Dendritic cell treated with granulocyte-macrophage colony-stimulating factor and Interleukin-4, amounts not matched to agents 40 ng/mL and 50 ng/mL, for 4 days (primary cell): ENCODE data around the gene GABPB1.
"Not testable (repeated sequence)": the region's sequence is repeated elsewhere in the genome, so short reads cannot be mapped to it uniquely, and the experiment has no call there.

Experiments
- H3K27ac Mint-ChIP-seq: one replicate; pipeline ENCODE4 v1.8.0; 2022; ENCODE audit warnings: mild to moderate bottlenecking, mixed read lengths
- H3K27me3 Mint-ChIP-seq: one replicate; pipeline ENCODE4 v1.8.0; 2022; ENCODE audit warnings: mild to moderate bottlenecking, mixed read lengths
- H3K36me3 Mint-ChIP-seq: one replicate; pipeline ENCODE4 v1.8.0; 2022; ENCODE audit warnings: low read depth, mixed read lengths
- H3K4me1 Mint-ChIP-seq: one replicate; pipeline ENCODE4 v1.8.0; 2022; ENCODE audit warnings: low read depth, mixed read lengths
- H3K4me3 Mint-ChIP-seq: one replicate; pipeline ENCODE4 v1.8.0; 2022; ENCODE audit warnings: mild to moderate bottlenecking, moderate library complexity, mixed read lengths
- H3K9me3 Mint-ChIP-seq: one replicate; pipeline ENCODE4 v1.8.0; 2022; ENCODE audit warnings: mixed read lengths
- intact Hi-C: fragments of 100-400 bp; cut with micrococcal nuclease; formaldehyde crosslinking; loops from one replicate; pipeline ENCODE4 v1.15.0; 2022

Gene GABPB1

DNA sequence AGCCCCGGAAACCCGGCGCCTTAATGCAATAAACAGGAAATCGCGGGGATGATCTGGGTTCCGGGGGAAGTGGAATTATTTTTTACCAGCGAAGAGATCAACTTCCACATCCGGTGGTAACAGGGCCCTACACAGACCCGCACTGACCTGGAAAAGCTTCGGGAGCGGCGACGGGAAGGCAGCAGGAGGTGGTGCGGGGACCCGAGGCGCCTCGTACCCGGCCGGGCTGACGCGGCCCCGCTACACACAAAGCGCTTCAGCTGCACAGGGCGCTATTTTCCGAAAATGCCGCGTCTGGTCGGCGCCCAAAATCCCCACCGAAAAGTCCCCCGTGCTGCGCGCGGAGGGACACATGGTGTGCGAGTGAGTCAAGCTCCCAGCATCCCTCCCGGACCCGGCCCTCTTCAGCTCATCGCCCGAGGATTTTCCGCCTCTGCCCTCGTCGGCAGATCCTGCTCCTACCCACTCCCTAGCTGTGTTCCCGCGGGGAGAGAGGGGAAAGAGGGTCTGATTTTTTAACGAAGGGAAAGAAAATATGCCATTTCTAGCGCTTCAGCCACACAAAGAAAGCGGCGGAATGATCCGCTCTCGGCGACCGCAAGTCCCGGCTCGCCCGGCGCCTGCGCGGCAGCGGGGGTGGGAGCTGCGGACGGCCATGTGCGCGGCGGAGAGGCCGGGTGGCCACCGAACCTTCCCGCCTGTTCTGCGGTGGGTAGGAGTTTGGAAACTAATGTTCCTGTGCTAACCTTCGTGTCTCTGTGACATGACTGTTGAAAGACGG is at the start of gene GABPB1:
Gene GABPB1, minus strand, starts transcription at position 361 of the 781 bp plus-strand sequence. CDS start 45,400 bp downstream, outside the sequence.
- Mint-ChIP-seq H3K27me3 (no peaks in the 10 kb centered on the region), H3K36me3 (peaks cover 56% of the 10 kb centered on the region), H3K4me3 (peak within 1 kb of the TSS; percentile 90), H3K4me1 (peaks cover 52% of the 10 kb centered on the region), H3K27ac (peak within 1 kb of the TSS; percentile 99), H3K9me3 (no peaks in the 10 kb centered on the region)
- intact Hi-C loops = loop anchor here (1.0 to 10.0 kb wide), 3 partner anchors 37 to 530 kb away; partner anchors contain the start of gene USP8

GRCh38 chr15:50391561-50391960 is 36.6 kb upstream of the GABPB1 start:
- peak overlapping the region; percentile 76 for H3K27ac Mint-ChIP-seq
- not testable (repeated sequence) for H3K27me3 Mint-ChIP-seq, H3K4me3 Mint-ChIP-seq, H3K9me3 Mint-ChIP-seq, H3K36me3 Mint-ChIP-seq
- intact Hi-C loops = loop anchor here (5.0 kb wide), 1 partner anchor 34 kb away; the partner anchor contains the start of gene GABPB1
- peaks cover 15% of the 10 kb centered on the region for H3K4me1 Mint-ChIP-seq

DNA sequence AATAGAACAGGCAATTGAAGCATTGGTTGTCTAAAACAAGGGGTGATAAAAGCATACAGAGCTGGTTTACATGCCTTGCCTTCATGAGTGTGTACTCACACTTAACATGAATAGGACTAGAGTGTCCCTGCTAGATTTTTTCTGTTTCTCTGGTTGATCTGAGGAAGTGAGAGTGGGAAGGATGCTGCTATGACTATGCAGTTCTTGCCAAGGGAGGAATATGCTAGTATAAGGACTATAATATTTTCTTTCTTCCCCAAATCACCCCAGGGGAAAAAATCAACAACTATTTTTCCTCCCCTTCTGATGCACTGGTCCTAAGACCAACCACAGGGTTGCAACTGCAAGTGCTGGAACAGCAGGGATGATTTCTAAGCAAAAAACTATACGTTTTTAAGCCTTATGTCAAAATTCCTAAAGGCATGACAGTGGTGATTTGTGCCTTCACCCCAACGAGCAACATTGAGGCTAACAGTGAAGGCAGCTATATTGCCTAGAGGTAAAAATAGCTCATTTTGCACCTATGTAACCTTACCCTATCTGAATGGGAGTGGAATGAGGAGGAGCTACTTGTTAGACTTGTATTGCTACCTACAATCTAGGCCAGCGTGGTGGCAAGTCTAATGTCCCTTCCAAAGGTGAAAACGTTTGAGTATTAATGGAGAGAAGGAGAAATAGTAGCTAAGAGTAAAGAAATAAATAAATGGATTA is 35.7 kb upstream of the GABPB1 start:
- Mint-ChIP-seq H3K27ac (peak overlapping the region; percentile 78), H3K9me3 (no peaks in the 10 kb centered on the region), H3K27me3 (no peaks in the 10 kb centered on the region), H3K4me3 (no peak overlapping the region), H3K36me3 (no peaks in the 10 kb centered on the region), H3K4me1 (peaks cover 23% of the 10 kb centered on the region)
- intact Hi-C loops = loop anchor here (5.0 kb wide), 1 partner anchor 33 kb away; the partner anchor contains the start of gene GABPB1

DNA sequence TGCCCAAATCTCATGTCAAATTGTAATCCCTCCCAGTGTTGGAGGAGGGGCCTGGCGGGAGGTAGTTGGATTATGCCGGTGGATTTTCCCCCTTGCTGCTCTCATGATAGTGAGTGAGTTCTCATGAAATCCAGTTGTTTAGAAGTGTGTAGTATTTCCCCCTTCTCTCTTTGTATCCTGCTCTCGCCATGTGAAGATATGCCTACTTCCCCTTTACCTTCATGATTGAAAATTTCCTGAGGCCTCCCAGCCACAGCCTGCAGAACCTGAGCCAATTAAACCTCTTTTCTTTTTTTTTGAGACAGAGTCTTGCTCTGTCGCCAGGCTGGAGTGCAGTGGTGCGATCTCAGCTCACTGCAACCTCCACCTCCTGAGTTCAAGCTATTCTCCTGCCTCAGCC is 27.4 kb upstream of the GABPB1 start:
- H3K36me3 Mint-ChIP-seq, H3K9me3 Mint-ChIP-seq, H3K27me3 Mint-ChIP-seq, intact Hi-C loops, H3K4me3 Mint-ChIP-seq: not testable (repeated sequence)
- Mint-ChIP-seq H3K27ac (peak overlapping the region; percentile 18), H3K4me1 (peaks cover 35% of the 10 kb centered on the region)

DNA sequence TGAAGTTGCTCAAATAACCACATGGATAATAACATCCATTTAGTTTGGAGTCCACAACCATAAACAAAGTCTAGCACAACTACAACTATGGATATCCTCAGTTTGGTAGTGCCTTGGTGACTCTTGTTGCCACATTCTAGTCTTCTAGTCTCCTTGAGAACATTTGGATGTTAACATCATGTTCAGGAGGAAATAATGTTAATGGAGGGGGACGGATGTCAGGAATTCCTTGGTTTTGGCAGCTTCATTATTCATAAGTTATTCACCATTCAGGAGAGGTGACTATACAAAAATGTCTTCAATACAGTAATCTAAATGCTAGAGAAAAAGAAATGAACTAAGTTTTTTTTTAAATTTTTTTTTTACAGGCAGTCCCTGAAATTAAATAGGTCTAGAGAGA is 26.4 kb upstream of the GABPB1 start:
- H3K9me3 Mint-ChIP-seq = no peaks in the 10 kb centered on the region
- intact Hi-C loops = no loop called here
- H3K36me3 Mint-ChIP-seq = no peaks in the 10 kb centered on the region
- no peak overlapping the region for H3K4me3 Mint-ChIP-seq
- H3K27me3 Mint-ChIP-seq = no peaks in the 10 kb centered on the region
- H3K27ac Mint-ChIP-seq = no peak overlapping the region
- peaks cover 35% of the 10 kb centered on the region for H3K4me1 Mint-ChIP-seq

GRCh38 chr15:50380089-50380488 is 25.1 kb upstream of the GABPB1 start:
- H3K4me1 Mint-ChIP-seq = peaks cover 27% of the 10 kb centered on the region

DNA sequence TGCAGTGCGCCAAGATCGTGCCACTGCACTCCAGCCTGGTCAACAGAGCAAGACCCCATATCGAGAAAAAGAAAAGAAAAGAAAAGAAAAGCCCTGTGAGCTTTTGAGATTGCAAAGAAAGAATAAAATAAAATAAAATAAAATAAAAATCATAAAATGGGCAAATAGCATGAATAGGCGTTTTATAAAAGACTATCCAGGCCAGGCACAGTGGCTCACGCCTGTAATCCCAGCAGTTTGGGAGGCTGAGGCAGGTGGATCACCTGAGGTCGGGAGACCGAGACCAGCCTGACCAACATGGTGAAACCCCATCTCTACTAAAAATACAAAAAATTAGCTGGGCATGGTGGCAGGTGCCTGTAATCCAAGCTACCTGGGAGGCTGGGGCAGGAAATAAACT is 24.4 kb upstream of the GABPB1 start:
- H3K9me3 Mint-ChIP-seq, H3K27me3 Mint-ChIP-seq, H3K36me3 Mint-ChIP-seq, H3K27ac Mint-ChIP-seq, H3K4me3 Mint-ChIP-seq, intact Hi-C loops: not testable (repeated sequence)
- H3K4me1 Mint-ChIP-seq = peaks cover 27% of the 10 kb centered on the region

More at GRCh38 chr15:50380089-50380488, 25.1 kb upstream of the GABPB1 start:
- Mint-ChIP-seq H3K9me3 (no peaks in the 10 kb centered on the region), H3K36me3 (no peaks in the 10 kb centered on the region), H3K27ac (no peak overlapping the region), H3K4me3 (no peak overlapping the region), H3K27me3 (no peaks in the 10 kb centered on the region)
- intact Hi-C loops = no loop called here

GRCh38 chr15:50378776-50379175 is 23.8 kb upstream of the GABPB1 start:
- no peaks in the 10 kb centered on the region for H3K36me3 Mint-ChIP-seq
- no peaks in the 10 kb centered on the region for H3K9me3 Mint-ChIP-seq
- H3K27me3 Mint-ChIP-seq = no peaks in the 10 kb centered on the region
- intact Hi-C loops = no loop called here
- H3K27ac Mint-ChIP-seq = peak overlapping the region; percentile 79
- H3K4me1 Mint-ChIP-seq = peaks cover 27% of the 10 kb centered on the region
- H3K4me3 Mint-ChIP-seq = no peak overlapping the region

DNA sequence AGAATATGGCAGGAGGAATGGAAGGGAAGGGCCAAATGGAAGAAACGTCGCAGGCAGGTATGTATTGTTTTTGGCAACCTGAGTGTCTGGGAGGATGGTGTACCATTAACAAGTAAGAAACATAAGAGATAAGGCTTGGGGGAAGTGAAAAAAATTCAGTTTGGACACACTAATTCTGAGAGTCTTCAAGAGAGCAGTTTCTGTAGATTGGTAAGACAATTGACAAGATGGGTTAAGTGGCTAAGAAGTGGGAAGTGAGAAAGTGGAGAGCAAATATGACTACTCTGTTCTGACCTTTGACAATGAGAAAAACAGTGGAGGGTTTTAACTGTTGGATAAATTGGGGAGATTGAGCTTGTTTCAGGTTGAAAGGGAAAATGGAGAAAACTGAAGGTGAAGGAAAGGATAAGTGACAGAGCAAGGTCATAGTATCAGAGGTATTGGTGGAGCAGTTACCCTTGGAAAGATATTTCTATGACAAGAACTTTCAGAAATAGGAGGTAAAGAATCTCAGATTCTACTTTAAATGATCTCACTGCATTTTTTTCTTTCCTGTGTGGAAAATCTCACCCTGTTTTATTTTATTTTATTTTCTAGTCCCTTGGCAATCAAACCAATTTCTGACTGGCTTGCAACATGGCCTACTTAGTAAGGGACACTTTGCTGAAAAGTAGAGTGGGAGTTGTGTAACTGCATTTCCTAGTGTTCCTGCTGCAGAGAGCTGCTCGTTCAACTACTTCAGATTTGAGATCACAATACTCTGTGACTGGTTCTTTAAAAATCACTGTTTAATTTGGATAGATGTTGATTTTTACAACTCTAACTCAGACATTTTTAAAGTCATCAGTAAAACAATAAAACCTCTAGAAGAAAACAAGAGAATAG is 23.1 kb upstream of the GABPB1 start:
- Mint-ChIP-seq H3K9me3 (no peaks in the 10 kb centered on the region), H3K4me3 (no peak overlapping the region), H3K36me3 (no peaks in the 10 kb centered on the region), H3K4me1 (peaks cover 27% of the 10 kb centered on the region), H3K27ac (peak overlapping the region; percentile 79), H3K27me3 (no peaks in the 10 kb centered on the region)
- intact Hi-C loops = no loop called here

DNA sequence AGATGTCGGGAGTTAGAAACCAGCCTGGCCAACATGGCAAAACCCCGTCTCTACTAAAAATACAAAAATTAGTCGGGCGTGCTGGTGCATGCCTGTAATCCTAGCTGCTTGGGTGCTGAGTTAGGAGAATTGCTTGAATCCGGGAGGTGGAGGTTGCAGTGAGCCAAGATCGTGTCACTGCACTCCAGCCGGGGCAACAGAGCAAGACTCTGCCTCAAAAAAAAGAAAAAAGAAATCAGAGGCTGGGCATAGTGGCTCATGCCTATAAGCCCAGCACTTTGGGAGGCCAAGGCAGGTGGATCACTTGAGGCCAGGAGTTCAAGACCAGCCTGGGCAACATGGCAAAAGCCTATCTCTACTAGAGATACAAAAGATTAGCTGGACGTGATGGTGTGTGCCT is 14.6 kb upstream of the GABPB1 start:
- H3K27me3 Mint-ChIP-seq, H3K36me3 Mint-ChIP-seq: not testable (repeated sequence)

DNA sequence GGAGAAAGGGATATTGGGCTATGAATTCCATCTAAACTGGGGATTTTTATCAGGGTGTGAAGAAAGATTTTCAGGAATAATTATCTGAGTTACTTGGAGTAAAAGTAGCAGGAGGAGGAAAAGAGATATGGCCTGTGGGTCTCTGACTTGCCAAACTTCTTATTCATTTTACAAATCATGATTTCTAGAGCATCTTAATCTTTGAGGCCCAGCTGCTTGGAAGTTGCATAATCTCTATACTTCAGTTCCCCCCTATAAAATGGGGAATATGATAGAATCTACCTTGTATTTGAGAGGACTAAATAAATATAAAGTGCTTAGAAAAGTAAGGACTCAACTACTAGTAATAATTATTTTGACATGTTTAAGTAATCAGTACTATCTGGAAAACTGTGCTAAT is 11.0 kb upstream of the GABPB1 start:
- H3K4me1 Mint-ChIP-seq = peaks cover 6% of the 10 kb centered on the region

More for the DNA sequence above, 14.6 kb upstream of the GABPB1 start:
- H3K4me3 Mint-ChIP-seq, intact Hi-C loops, H3K4me1 Mint-ChIP-seq, H3K9me3 Mint-ChIP-seq, H3K27ac Mint-ChIP-seq: not testable (repeated sequence)

DNA sequence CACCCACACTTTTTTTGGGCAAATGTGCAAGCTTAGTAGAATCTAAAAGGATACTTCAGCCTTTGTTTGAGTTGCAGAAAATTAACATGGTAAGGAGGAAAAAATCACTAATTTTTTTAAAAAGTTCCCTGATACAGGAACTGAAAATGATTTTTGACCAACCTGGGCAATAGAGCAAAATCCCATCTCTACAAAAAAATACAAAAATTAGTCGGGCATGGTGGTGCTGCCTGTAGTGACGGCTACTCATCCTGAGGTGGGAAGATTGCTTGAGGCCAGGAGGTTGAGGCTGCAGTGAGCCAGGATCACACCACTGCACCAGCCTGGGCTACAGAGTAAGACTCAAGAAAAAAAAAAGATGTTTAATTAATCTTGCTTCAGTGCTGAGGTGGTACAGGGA is 10.6 kb upstream of the GABPB1 start:
- H3K27me3 Mint-ChIP-seq = no peaks in the 10 kb centered on the region
- H3K9me3 Mint-ChIP-seq = no peaks in the 10 kb centered on the region
- H3K4me1 Mint-ChIP-seq = peaks cover 6% of the 10 kb centered on the region
- H3K4me3 Mint-ChIP-seq = no peak overlapping the region
- intact Hi-C loops = no loop called here
- no peak overlapping the region for H3K27ac Mint-ChIP-seq
- H3K36me3 Mint-ChIP-seq = peaks cover 19% of the 10 kb centered on the region

More for the DNA sequence above, 11.0 kb upstream of the GABPB1 start:
- intact Hi-C loops = no loop called here
- Mint-ChIP-seq H3K27ac (no peak overlapping the region), H3K36me3 (peaks cover 15% of the 10 kb centered on the region), H3K9me3 (no peaks in the 10 kb centered on the region), H3K27me3 (no peaks in the 10 kb centered on the region), H3K4me3 (no peak overlapping the region)

DNA sequence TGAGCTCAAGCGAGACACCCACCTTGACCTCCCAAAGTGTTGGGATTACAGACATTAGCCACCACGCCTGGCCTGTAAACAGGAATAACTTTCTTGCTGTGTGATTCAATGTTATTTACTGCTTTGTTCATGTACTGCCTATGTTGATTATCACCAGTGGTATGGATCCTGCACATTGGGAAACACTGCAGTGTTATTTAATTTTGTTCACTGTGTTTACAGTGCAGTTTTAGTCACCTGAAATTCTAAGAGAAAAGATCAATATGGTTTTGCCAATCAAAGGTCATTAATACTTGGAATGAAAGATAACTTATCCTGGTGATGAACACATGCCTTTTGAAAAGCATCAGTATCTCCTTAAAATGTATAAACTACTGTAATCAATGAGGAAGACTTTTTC is 8.6 kb upstream of the GABPB1 start:
- Mint-ChIP-seq H3K4me3 (no peak overlapping the region), H3K27me3 (no peaks in the 10 kb centered on the region), H3K9me3 (no peaks in the 10 kb centered on the region), H3K27ac (no peak overlapping the region), H3K4me1 (peaks cover 14% of the 10 kb centered on the region), H3K36me3 (peaks cover 25% of the 10 kb centered on the region)
- intact Hi-C loops = no loop called here
